GM12878 (cell line): ENCODE measurements around the gene ING3. TPM values are rescaled to one million over a fixed set of nuclear protein-coding genes. Genes with fewer than 3 reads are reported as not detected.

Experiments used
- ATAC-seq: fragments of 200-7000 bp; cut with Tn5 transposase; 3 replicates; pipeline ENCODE4 v1.9.1; 2020; ENCODE audit warnings: mild to moderate bottlenecking, moderate library complexity
- BruUV-seq: library from RNA; stranded (reverse); fragments of 400-500 nt; replicated peaks from 2 replicates; lab custom pipeline; 2021; lab: Mats Ljungman, UMichigan
- CTCF ChIA-PET: fragments of 300-600 bp; sonication (Branson Sonifier 250); formaldehyde crosslinking; extraction: SDS; loops from one replicate; lab custom pipeline; 2021; ENCODE audit warnings: inconsistent platforms; lab: Yijun Ruan, JAX
- POLR2A ChIA-PET: fragments of 350-600 bp; formaldehyde crosslinking; extraction: SDS; loops from one replicate; lab custom pipeline; 2021; ENCODE audit warnings: inconsistent platforms; lab: Charles Lee
- RAD21 ChIA-PET: fragments of 300-600 bp; sonication (Branson Sonifier 250); formaldehyde crosslinking; loops from one replicate; lab custom pipeline; 2023; ENCODE audit warnings: antibody characterized with exemption; ENCODE audit not compliant: unreplicated experiment; lab: Charles Lee
- SMC1A ChIA-PET: fragments of 300-600 bp; sonication (Branson Sonifier 250); formaldehyde crosslinking; loops from one replicate; lab custom pipeline; 2023; ENCODE audit not compliant: unreplicated experiment, uncharacterized antibody; lab: Charles Lee
- DNase-seq: peaks from one replicate; pipeline ENCODE4 v3.0.0-alpha.2; 2011; ENCODE audit warnings: low read depth, low spot score
- FAIRE-seq: peaks from 3 replicates; lab custom pipeline; 2011; peaks lifted over from hg19 to GRCh38; lab: Jason Lieb, UNC
- H2AFZ ChIP-seq: 2 replicates; pipeline ENCODE4 v1.6.0; 2011; ENCODE audit warnings: low read depth, low read length, control low read depth; ENCODE audit not compliant: control insufficient read depth
- H3K27ac ChIP-seq: 2 replicates; pipeline ENCODE4 v1.5.1; 2011; ENCODE audit warnings: control low read depth; ENCODE audit not compliant: control insufficient read depth, insufficient read depth
- H3K27me3 ChIP-seq, 2 experiments: replicated peaks in 1 of 2; 2 replicates each; pipeline versions ENCODE4 v1.6.0 to v1.6.1; 2011; ENCODE audit warnings: low read length in 1 of 2; ENCODE audit not compliant: control insufficient read depth in 2 of 2, insufficient read depth in 2 of 2
- H3K36me3 ChIP-seq, 2 experiments: 2 replicates each; pipeline ENCODE4 v1.5.1; 2011; ENCODE audit warnings: low read length in 1 of 2; ENCODE audit not compliant: control insufficient read depth in 2 of 2, insufficient read depth in 2 of 2
- H3K4me1 ChIP-seq: 2 replicates; pipeline ENCODE4 v1.6.1; 2011; ENCODE audit warnings: mild to moderate bottlenecking, low read length, moderate library complexity, mixed read lengths; ENCODE audit not compliant: control insufficient read depth, insufficient read depth
- H3K4me2 ChIP-seq: 2 replicates; pipeline ENCODE4 v1.6.0; 2011; ENCODE audit warnings: control low read depth; ENCODE audit not compliant: control insufficient read depth, insufficient read depth
- H3K4me3 ChIP-seq: fragments of 200-600 bp; sonication (generic); 2 replicates; pipeline ENCODE4 v1.5.1; 2016
- H3K79me2 ChIP-seq: 2 replicates; pipeline ENCODE4 v1.6.0; 2011; ENCODE audit warnings: low read length; ENCODE audit not compliant: control insufficient read depth, insufficient read depth
- H3K9ac ChIP-seq: 2 replicates; pipeline ENCODE4 v1.8.0; 2011; ENCODE audit warnings: low read length, control low read depth, mixed read lengths; ENCODE audit not compliant: control insufficient read depth, insufficient read depth
- H3K9me3 ChIP-seq: replicated peaks from 3 replicates; pipeline ENCODE4 v1.5.1; 2011; ENCODE audit warnings: mild to moderate bottlenecking, low read length; ENCODE audit not compliant: control insufficient read depth, insufficient read depth
- H4K20me1 ChIP-seq: 2 replicates; pipeline ENCODE4 v1.6.0; 2011; ENCODE audit not compliant: control insufficient read depth, insufficient read depth
- BACH1 ChIP-seq: fragments of 450-650 bp; IDR thresholded peaks from 2 replicates; pipeline ENCODE4 v1.6.1; 2017; ENCODE audit warnings: mild to moderate bottlenecking, borderline replicate concordance
- BMI1 ChIP-seq: fragments of 450-650 bp; IDR thresholded peaks from 2 replicates; pipeline ENCODE4 v1.6.1; 2016; ENCODE audit warnings: mild to moderate bottlenecking, moderate library complexity, borderline replicate concordance
- CREM ChIP-seq: IDR thresholded peaks from 2 replicates; pipeline ENCODE4 v1.6.1; 2014; ENCODE audit warnings: antibody characterized with exemption, low read depth
- GATAD2B ChIP-seq: fragments of 450-650 bp; conservative IDR thresholded peaks from 2 replicates; pipeline ENCODE4 v1.6.1; 2017; ENCODE audit warnings: low read depth, mild to moderate bottlenecking, moderate library complexity
- HDAC6 ChIP-seq: fragments of 200-600 bp; sonication (generic); IDR thresholded peaks from one replicate; pipeline ENCODE4 v1.8.0; 2017; ENCODE audit warnings: antibody characterized with exemption; ENCODE audit not compliant: unreplicated experiment
- IRF4 ChIP-seq: IDR thresholded peaks from 2 replicates; pipeline ENCODE4 v1.6.1; 2011; ENCODE audit warnings: low read depth, low read length
- MTA3 ChIP-seq: IDR thresholded peaks from 2 replicates; pipeline ENCODE4 v1.6.1; 2012; ENCODE audit warnings: low read length, inconsistent platforms, borderline replicate concordance
- NBN ChIP-seq: fragments of 450-650 bp; IDR thresholded peaks from 2 replicates; pipeline ENCODE4 v1.6.1; 2016
- NR2F1 ChIP-seq: fragments of 450-650 bp; conservative IDR thresholded peaks from 2 replicates; pipeline ENCODE4 v1.6.1; 2017; ENCODE audit warnings: mild to moderate bottlenecking
- RELA ChIP-seq: fragments of 450-650 bp; IDR thresholded peaks from 2 replicates; pipeline ENCODE4 v1.8.0; 2014; ENCODE audit warnings: borderline replicate concordance; ENCODE audit not compliant: partially characterized antibody
- REST ChIP-seq: IDR thresholded peaks from 2 replicates; pipeline ENCODE4 v1.6.1; 2012; ENCODE audit warnings: mild to moderate bottlenecking, low read depth, low read length
- SMC3 ChIP-seq: IDR thresholded peaks from 2 replicates; pipeline ENCODE4 v1.6.1; 2011; ENCODE audit warnings: low read length, improper control_type of control experiment, borderline replicate concordance
- SPI1 ChIP-seq: IDR thresholded peaks from 2 replicates; pipeline ENCODE4 v1.6.1; 2011; ENCODE audit warnings: low read depth, mild to moderate bottlenecking, low read length, moderate library complexity, borderline replicate concordance; ENCODE audit not compliant: insufficient read depth
- SREBF2 ChIP-seq: IDR thresholded peaks from 2 replicates; pipeline ENCODE4 v1.6.1; 2012; ENCODE audit warnings: mild to moderate bottlenecking, low read length
- STAT1 ChIP-seq: fragments of 450-650 bp; conservative IDR thresholded peaks from 2 replicates; pipeline ENCODE4 v1.6.1; 2014; ENCODE audit warnings: antibody characterized with exemption, mild to moderate bottlenecking
- ZNF384 ChIP-seq: IDR thresholded peaks from 2 replicates; pipeline ENCODE4 v1.6.1; 2012; ENCODE audit warnings: low read depth, mild to moderate bottlenecking, low read length, improper control_type of control experiment, borderline replicate concordance
- WGBS: methylation state at CpG from one replicate; pipeline ENCODE4 v1.1.6; 2016; ENCODE audit warnings: low lambda C conversion rate; ENCODE audit not compliant: insufficient replicate concordance, insufficient coverage; ENCODE audit errors: missing lambda C conversion rate; 5-methylcytosine and 5-hydroxymethylcytosine counted together
- in situ Hi-C: fragments of 300-500 bp; cut with MboI; formaldehyde crosslinking; loops from 9 replicates; pipeline ENCODE4 v1.14.3; 2018; ENCODE audit warnings: mixed read lengths
- intact Hi-C: fragments of 100-400 bp; cut with micrococcal nuclease; formaldehyde crosslinking; loops from one replicate; pipeline ENCODE4 v1.14.2; 2022; ENCODE audit not compliant: unreplicated experiment
- polyA plus RNA-seq, 11 experiments: library from polyadenylated mRNA; depleted of rRNA in 4 of 11; unstranded in 6 of 11; stranded (reverse) in 5 of 11; fragments of >200 nt; fragmentation: Nextera tagmentation in 4 of 11; fragmentation: Illumina TruSeq in 1 of 11; extraction: Ambion mirVana in 4 of 11; extraction: Trizol in 1 of 11; gene quantifications; 1 replicate in 1 of 11; 2 replicates in 10 of 11; pipeline versions ENCODE4 v1.2.1 to v1.2.3, GENCODE V29; 2011 to 2016; ENCODE audit warnings: inconsistent platforms in 2 of 11, missing spikeins in 2 of 11, low read depth in 1 of 11
- total RNA-seq, 4 experiments: library from RNA; depleted of rRNA in 3 of 4; stranded (reverse); fragments of >200 nt in 3 of 4; fragmentation: Illumina TruSeq in 1 of 4; extraction: Trizol in 1 of 4; gene quantifications; 2 replicates each; pipeline versions ENCODE4 v1.2.1 to v1.2.3, GENCODE V29; 2013 to 2021
- TF ChIP-seq, protein P1 (sequence below): IDR thresholded peaks from 2 replicates; pipeline ENCODE4 v1.6.1; 2011; ENCODE audit warnings: low read depth, mild to moderate bottlenecking, low read length, moderate library complexity, borderline replicate concordance; ENCODE audit errors: extremely low read depth

The ING3 gene
- total and polyA plus RNA-seq, 10 of the 15 experiments (the other 5 are each of a cell fraction or from before 2014, with no cell fraction given): 12.1 to 60.8 (median 28.8) TPM

DNA sequence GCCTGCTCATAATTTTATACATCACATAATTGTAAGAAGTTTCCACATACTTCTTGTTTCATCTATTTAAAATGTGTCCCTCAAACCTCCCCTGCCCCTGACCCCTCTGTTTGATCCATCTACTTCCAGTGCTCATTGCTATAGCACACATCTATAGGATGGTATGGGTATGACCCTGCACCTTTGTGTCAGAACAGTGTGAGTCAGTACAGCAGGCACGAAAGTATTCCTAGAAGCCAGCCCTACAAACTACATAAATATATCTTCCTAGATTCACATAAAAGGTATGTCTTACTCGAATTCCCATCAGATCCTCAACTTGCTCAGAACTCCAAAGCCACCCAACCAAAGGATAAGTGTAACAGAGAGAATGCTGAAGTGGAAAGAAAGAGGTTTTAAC lies 25.7 kb upstream of the ING3 start:
- Histone ChIP-seq H4K20me1 (no peaks in the 10 kb centered on the region), H2AFZ (no peak overlapping the region), H3K27ac (no peak overlapping the region), H3K27me3 (no peaks in the 10 kb centered on the region), H3K9ac (no peak overlapping the region), H3K9me3 (no peaks in the 10 kb centered on the region; the same call in 2 of the 3 replicates), H3K4me3 (no peak overlapping the region), H3K4me1 (peaks cover 4% of the 10 kb centered on the region; the same call in 1 of the 2 replicates), H3K4me2 (no peak overlapping the region), H3K79me2 (no peaks in the 10 kb centered on the region), H3K36me3 (no peaks in the 10 kb centered on the region)
- CTCF ChIA-PET: no interaction called here
- in situ Hi-C loops: no loop called here
- TF ChIP-seq SPI1 (no peak), BACH1 (no peak), NR2F1 (no peak), GATAD2B (no peak), SREBF2 (no peak), HDAC6 (no peak), CREM (no peak)
- RAD21 ChIA-PET: no interaction called here
- DNase-seq: no peak
- POLR2A ChIA-PET: no interaction called here
- 16% methylated on average over 2 of the region's 2 CpGs for WGBS
- intact Hi-C loops: loop anchor here (5.0 kb wide), 1 partner anchor 58 kb away; no protein-coding TSS in a partner anchor
- ATAC-seq: no peak
- no TSS peak for BruUV-seq
- SMC1A ChIA-PET: no interaction called here
- FAIRE-seq: no peak

GRCh38 chr7:120925392-120925791 lies 25.2 kb upstream of the ING3 start:
- Histone ChIP-seq H3K79me2 (no peaks in the 10 kb centered on the region), H3K36me3 (no peaks in the 10 kb centered on the region), H3K4me2 (no peak overlapping the region), H3K4me3 (no peak overlapping the region), H4K20me1 (no peaks in the 10 kb centered on the region), H2AFZ (no peak overlapping the region), H3K27me3 (no peaks in the 10 kb centered on the region), H3K27ac (no peak overlapping the region), H3K9me3 (no peaks in the 10 kb centered on the region; the same call in 2 of the 3 replicates), H3K4me1 (peaks cover 4% of the 10 kb centered on the region; the same call in 1 of the 2 replicates), H3K9ac (no peak overlapping the region)
- DNase-seq: no peak
- in situ Hi-C loops: no loop called here
- POLR2A ChIA-PET: no interaction called here
- FAIRE-seq: no peak
- SMC1A ChIA-PET: no interaction called here
- BruUV-seq: no TSS peak
- CTCF ChIA-PET: no interaction called here
- WGBS: 23% methylated on average over 5 of the region's 5 CpGs
- RAD21 ChIA-PET: no interaction called here
- ATAC-seq: no peak
- intact Hi-C loops: loop anchor here (5.0 kb wide), 1 partner anchor 58 kb away; no protein-coding TSS in a partner anchor
- TF ChIP-seq SMC3: no peak
- no peak for TF ChIP-seq NBN
- no peak for TF ChIP-seq BMI1
- TF ChIP-seq, protein P1, sequence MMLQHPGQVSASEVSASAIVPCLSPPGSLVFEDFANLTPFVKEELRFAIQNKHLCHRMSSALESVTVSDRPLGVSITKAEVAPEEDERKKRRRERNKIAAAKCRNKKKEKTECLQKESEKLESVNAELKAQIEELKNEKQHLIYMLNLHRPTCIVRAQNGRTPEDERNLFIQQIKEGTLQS: no peak
- TF ChIP-seq RELA: no peak
- no peak for TF ChIP-seq IRF4
- no peak for TF ChIP-seq ZNF384
- TF ChIP-seq REST: no peak
- TF ChIP-seq MTA3: no peak
- no peak for TF ChIP-seq STAT1
